ENCODE measurements around the gene EPB41L4B.

DNA sequence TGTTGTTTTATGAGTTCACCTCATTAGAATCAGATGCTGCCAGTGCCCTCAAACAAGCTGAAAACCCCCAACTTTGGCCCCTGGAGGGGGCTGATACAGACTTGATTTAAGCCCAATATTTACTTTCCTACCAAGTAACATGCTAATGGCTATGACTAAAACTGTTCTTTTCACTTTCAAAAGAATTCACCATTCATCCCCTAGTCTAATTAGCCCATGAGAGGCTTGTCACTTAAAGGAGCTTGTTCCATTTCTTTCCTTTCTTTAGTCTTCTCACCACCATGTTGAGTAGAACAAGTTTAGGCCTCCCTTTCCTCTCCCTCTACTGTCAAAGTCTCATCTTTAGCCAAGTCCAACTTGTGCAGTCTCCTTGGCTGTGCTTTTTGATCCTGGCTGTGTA, 50.4 kb downstream of the EPB41L4B start:
- TF ChIP-seq, protein P1, sequence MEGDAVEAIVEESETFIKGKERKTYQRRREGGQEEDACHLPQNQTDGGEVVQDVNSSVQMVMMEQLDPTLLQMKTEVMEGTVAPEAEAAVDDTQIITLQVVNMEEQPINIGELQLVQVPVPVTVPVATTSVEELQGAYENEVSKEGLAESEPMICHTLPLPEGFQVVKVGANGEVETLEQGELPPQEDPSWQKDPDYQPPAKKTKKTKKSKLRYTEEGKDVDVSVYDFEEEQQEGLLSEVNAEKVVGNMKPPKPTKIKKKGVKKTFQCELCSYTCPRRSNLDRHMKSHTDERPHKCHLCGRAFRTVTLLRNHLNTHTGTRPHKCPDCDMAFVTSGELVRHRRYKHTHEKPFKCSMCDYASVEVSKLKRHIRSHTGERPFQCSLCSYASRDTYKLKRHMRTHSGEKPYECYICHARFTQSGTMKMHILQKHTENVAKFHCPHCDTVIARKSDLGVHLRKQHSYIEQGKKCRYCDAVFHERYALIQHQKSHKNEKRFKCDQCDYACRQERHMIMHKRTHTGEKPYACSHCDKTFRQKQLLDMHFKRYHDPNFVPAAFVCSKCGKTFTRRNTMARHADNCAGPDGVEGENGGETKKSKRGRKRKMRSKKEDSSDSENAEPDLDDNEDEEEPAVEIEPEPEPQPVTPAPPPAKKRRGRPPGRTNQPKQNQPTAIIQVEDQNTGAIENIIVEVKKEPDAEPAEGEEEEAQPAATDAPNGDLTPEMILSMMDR (conservative IDR thresholded peaks at IDR 0.05 in 1 of 2, IDR thresholded peaks at IDR 0.05 in 1 of 2; ENCODE audit: extremely low read depth in 1 of 2, insufficient read depth in 1 of 2, low read depth in 1 of 2, low read length in 2 of 2) = no peak
- TF ChIP-seq EZH2 (IDR thresholded peaks at IDR 0.05; ENCODE audit: borderline replicate concordance, low read length) = no peak
